ENCODE measurements around the gene MLIP. TPM values are rescaled to one million over a fixed set of nuclear protein-coding genes. Genes with fewer than 3 reads are reported as not detected.
A peak's percentile ranks its signal among the peaks of the same experiment; 100 is the strongest.

MLIP gene
- total and polyA plus RNA-seq, 2 of the 8 experiments (the other 6 are each of a cell fraction or from before 2014, with no cell fraction given), result not detected

DNA sequence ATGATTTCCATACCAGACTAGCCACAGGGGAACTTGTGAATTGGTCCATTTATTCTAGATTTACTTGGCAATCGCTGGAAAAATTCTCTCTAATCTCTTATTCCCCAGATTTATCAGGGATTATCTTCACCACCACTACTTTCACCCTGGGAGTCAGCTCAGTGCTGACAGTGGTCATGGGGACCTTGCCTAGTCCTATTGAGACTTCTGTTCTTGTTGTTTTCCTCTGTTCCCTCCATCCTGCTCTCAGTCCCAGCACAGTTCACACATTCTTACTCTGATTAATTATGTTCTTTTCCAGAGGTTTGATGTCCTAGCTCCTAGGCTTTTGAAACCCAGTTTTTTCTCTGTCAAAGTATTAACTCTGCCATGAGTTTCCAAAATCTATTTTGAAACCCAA is 103.0 kb downstream of the MLIP start:
- DNase-seq (ENCODE audit: low read depth in 1 of 2, low spot score in 2 of 2) (no peak), FAIRE-seq (no peak)
- no peak overlapping the region for H3K4ac ChIP-seq (replicated peaks; ENCODE audit: insufficient read length, low read depth, low read length)
- no peak overlapping the region for H4K5ac ChIP-seq (ENCODE audit: insufficient read length, low read depth, low read length)
- no peaks in the 10 kb centered on the region for H3K27me3 ChIP-seq (replicated peaks in 1 of 4; ENCODE audit: control insufficient read depth in 3 of 4, extremely low read depth in 1 of 4, insufficient read depth in 3 of 4, low read length in 3 of 4)
- no peak for TF ChIP-seq CBX8 (IDR thresholded peaks at IDR 0.05; ENCODE audit: borderline replicate concordance, low read depth, low read length)
- TF ChIP-seq JUN (IDR thresholded peaks at IDR 0.05; ENCODE audit: low read depth, low read length), result no peak
- TF ChIP-seq RNF2 (IDR thresholded peaks at IDR 0.05; ENCODE audit: borderline replicate concordance, low read depth, low read length, missing control alignments, poor library complexity, severe bottlenecking), result no peak
- TF ChIP-seq YY1 (IDR thresholded peaks at IDR 0.05; ENCODE audit: low read depth, low read length), result no peak
- TF ChIP-seq, protein P1, sequence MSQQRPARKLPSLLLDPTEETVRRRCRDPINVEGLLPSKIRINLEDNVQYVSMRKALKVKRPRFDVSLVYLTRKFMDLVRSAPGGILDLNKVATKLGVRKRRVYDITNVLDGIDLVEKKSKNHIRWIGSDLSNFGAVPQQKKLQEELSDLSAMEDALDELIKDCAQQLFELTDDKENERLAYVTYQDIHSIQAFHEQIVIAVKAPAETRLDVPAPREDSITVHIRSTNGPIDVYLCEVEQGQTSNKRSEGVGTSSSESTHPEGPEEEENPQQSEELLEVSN (IDR thresholded peaks at IDR 0.05), result no peak
- no peak for TF ChIP-seq POLR2A (IDR thresholded peaks at IDR 0.05; ENCODE audit: control extremely low read depth in 1 of 2, low read depth in 2 of 2, low read length in 2 of 2)
- H3K27ac ChIP-seq (ENCODE audit: low read depth, low read length), result no peak overlapping the region
- H2BK20ac ChIP-seq (ENCODE audit: low read length), result no peak overlapping the region
- H3K14ac ChIP-seq (ENCODE audit: insufficient read length), result no peak overlapping the region
- peak overlapping the region; percentile 43 for H2BK120ac ChIP-seq (replicated peaks; ENCODE audit: low read depth, low read length)
- H2AK5ac ChIP-seq (ENCODE audit: low read depth, low read length), result no peak overlapping the region
- CTCF ChIA-PET (ENCODE audit: partially characterized antibody), result interaction anchor here (2.2 kb wide), 1 partner anchor 9 kb away, joined by 9 read pairs; no protein-coding TSS in a partner anchor
- no peak overlapping the region for H3K9ac ChIP-seq (replicated peaks in 1 of 4; ENCODE audit: extremely low read depth in 1 of 4, low read depth in 3 of 4, low read length in 3 of 4)
- no peaks in the 10 kb centered on the region for H3K9me3 ChIP-seq (ENCODE audit: insufficient read depth in 2 of 2, low read depth in 1 of 2, low read length in 1 of 2)
- no peak overlapping the region for H2BK5ac ChIP-seq (ENCODE audit: low read depth, low read length)
- H3K23me2 ChIP-seq (ENCODE audit: low read depth, low read length), result no peaks in the 10 kb centered on the region
- H3K4me2 ChIP-seq (ENCODE audit: insufficient read depth in 1 of 2, low read depth in 2 of 2, low read length in 2 of 2), result no peak overlapping the region
- H3K79me1 ChIP-seq (ENCODE audit: low read depth, low read length), result no peaks in the 10 kb centered on the region
- WGBS, 2 experiments (ENCODE audit: extremely low coverage in 1 of 2, insufficient coverage in 1 of 2, insufficient read length in 1 of 2, insufficient replicate concordance in 2 of 2, low coverage in 1 of 2, low lambda C conversion rate in 2 of 2, missing lambda C conversion rate in 1 of 2), result 86% methylated on average over 1 of the region's 1 CpG; no CpG with 5 or more reads in 1 of the 2 experiments
- no peak overlapping the region for H4K8ac ChIP-seq (ENCODE audit: extremely low read depth, insufficient read depth, low read length)
- H3K4me1 ChIP-seq (replicated peaks in 1 of 4; ENCODE audit: control insufficient read depth in 3 of 4, insufficient read depth in 4 of 4, low read length in 3 of 4), result no peaks in the 10 kb centered on the region
- POLR2A ChIA-PET (ENCODE audit: partially characterized antibody), result no interaction called here
- no peak overlapping the region for H3K18ac ChIP-seq (ENCODE audit: extremely low read depth, low read length)
- no peak overlapping the region for H3K56ac ChIP-seq (replicated peaks; ENCODE audit: insufficient read length, low read depth, low read length)
- H3K36me3 ChIP-seq (ENCODE audit: control insufficient read depth in 2 of 4, insufficient read depth in 4 of 4, low read length in 3 of 4), result no peaks in the 10 kb centered on the region
- H4K20me1 ChIP-seq (replicated peaks in 1 of 2; ENCODE audit: control insufficient read depth in 1 of 2, insufficient read depth in 2 of 2, low read length in 2 of 2), result no peaks in the 10 kb centered on the region
- no peak overlapping the region for H3K23ac ChIP-seq (ENCODE audit: insufficient read length)
- H2AFZ ChIP-seq (ENCODE audit: low read length), result 0 out of 2 replicates have a peak overlapping the region, but pooled peaks have one; percentile 16
- no peak overlapping the region for H3K4me3 ChIP-seq (ENCODE audit: extremely low read depth in 1 of 4, insufficient read depth in 2 of 4, low read depth in 3 of 4, low read length in 4 of 4)
- H4K91ac ChIP-seq (replicated peaks; ENCODE audit: insufficient read length, low read length), result no peak overlapping the region
- H2BK12ac ChIP-seq (ENCODE audit: low read depth, low read length), result no peak overlapping the region
- no peaks in the 10 kb centered on the region for H3K79me2 ChIP-seq (ENCODE audit: control insufficient read depth in 1 of 2, insufficient read depth in 2 of 2, low read length in 2 of 2)
- no peak overlapping the region for H2BK15ac ChIP-seq (ENCODE audit: low read length)
